ENCODE results near the gene KRT8.

GRCh38 chr12:52892974-52893373 is 11.9 kb downstream of the KRT8 start:
- TF ChIP-seq CTCF (IDR thresholded peaks at IDR 0.05; ENCODE audit: poor library complexity, severe bottlenecking), result no peak
- TF ChIP-seq EZH2 (IDR thresholded peaks at IDR 0.05; ENCODE audit: borderline replicate concordance, insufficient read depth, low read length, poor library complexity, severe bottlenecking), result no peak
- no peak for TF ChIP-seq SMC3 (conservative IDR thresholded peaks at IDR 0.05; ENCODE audit: poor library complexity)
- TF ChIP-seq TAF1 (IDR thresholded peaks at IDR 0.05; ENCODE audit: low read depth), result no peak
